Vagina (tissue), 2 donors: ENCODE measurements around the gene ACSS1.

ENCODE experiments used
- CTCF ChIP-seq, 3 experiments: fragments of 450-650 bp in 2 of 3; fragments of 200-600 bp in 1 of 3; sonication (generic) in 1 of 3; IDR thresholded peaks; one replicate each; pipeline ENCODE4 v1.5.1; 2017 to 2019; ENCODE audit warnings: antibody characterized with exemption in 3 of 3, mild to moderate bottlenecking in 2 of 3, moderate library complexity in 2 of 3
- POLR2A ChIP-seq, 2 donors: fragments of 450-650 bp; IDR thresholded peaks; one replicate each; pipeline ENCODE4 v1.6.1; 2017; ENCODE audit warnings: antibody characterized with exemption in 2 of 2, mild to moderate bottlenecking in 2 of 2, moderate library complexity in 2 of 2
- POLR2AphosphoS5 ChIP-seq, 2 donors: sonication (generic); formaldehyde crosslinking; IDR thresholded peaks; one replicate each; pipeline ENCODE4 v1.9.0; 2017; ENCODE audit warnings: antibody characterized with exemption in 2 of 2, mild to moderate bottlenecking in 2 of 2, low read depth in 1 of 2; ENCODE audit not compliant: insufficient read depth in 1 of 2

GRCh38 chr20:25081730-25082497, 24.0 kb upstream of the ACSS1 start, which contains the start of gene VSX1:
- TF ChIP-seq POLR2A (IDR thresholded peaks at IDR 0.05) (no peak), CTCF (IDR thresholded peaks at IDR 0.05) (no peak), POLR2AphosphoS5 (IDR thresholded peaks at IDR 0.05; ENCODE audit: insufficient read depth in 1 of 2, low read depth in 1 of 2) (no peak)
